Measurements from ENCODE around the gene ARHGAP42. TPM values are rescaled to one million over a fixed set of nuclear protein-coding genes. Genes with fewer than 3 reads are reported as not detected.

ARHGAP42 gene
- total and polyA plus RNA-seq, 2 of the 4 experiments (the other 2 are of a cell fraction): 2.9 to 7.3 TPM

DNA sequence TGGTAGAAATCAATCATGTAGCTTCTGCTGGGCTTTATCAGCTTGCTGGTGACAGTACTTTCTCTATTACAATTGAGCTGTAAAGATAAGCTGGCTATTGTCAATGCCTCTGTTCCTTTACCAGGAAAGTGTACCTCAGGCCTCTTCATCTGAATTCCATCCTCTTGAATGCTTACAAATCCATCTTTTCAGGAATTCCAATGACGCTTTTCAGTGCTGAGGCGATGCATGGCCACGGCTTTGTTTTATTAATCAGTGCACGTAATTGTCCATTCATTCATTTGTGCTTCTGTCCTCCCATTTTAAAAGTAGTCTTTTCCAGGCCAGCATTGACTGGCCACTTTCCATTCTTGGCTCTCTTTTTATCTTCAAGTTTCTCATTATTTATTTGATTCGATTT, 240.5 kb downstream of the ARHGAP42 start:
- peaks cover 10% of the 10 kb centered on the region for H3K4me1 ChIP-seq (ENCODE audit: control insufficient read depth, insufficient read depth, low read length)
- peaks cover 0 to 3% of the 10 kb centered on the region in 2 experiments; a peak in 1 of 4 replicates for H3K79me1 ChIP-seq (ENCODE audit: low read depth in 1 of 2, low read length in 2 of 2)
- H2AFZ ChIP-seq (replicated peaks; ENCODE audit: low read length, poor library complexity): no peak overlapping the region
- H3K4ac ChIP-seq (ENCODE audit: low read depth, low read length): peak overlapping the region; percentile 80
- H3K4me2 ChIP-seq (ENCODE audit: low read depth, low read length): peak overlapping the region; percentile 61; the same call in 1 of the 2 replicates
- BruUV-seq (replicated peaks): no TSS peak
- H2BK5ac ChIP-seq (ENCODE audit: low read depth, low read length, poor library complexity, severe bottlenecking): peak overlapping the region; percentile 42
- H2BK15ac ChIP-seq (ENCODE audit: low read depth, low read length): peak overlapping the region; percentile 15; the same call in 1 of the 3 replicates
- peak overlapping the region; percentile 50; the same call in 1 of the 2 replicates for H3K23ac ChIP-seq (ENCODE audit: low read depth, low read length)
- H2BK120ac ChIP-seq (ENCODE audit: low read depth, low read length): peak overlapping the region; percentile 88
- H3K27ac ChIP-seq (ENCODE audit: insufficient read depth, low read length): no peak overlapping the region
- H4K8ac ChIP-seq (ENCODE audit: low read depth in 2 of 2, low read length in 2 of 2): peak overlapping the region in 1 of 2 experiments; percentile 81; a peak in 2 of 4 replicates
- peak overlapping the region; percentile 45; the same call in 1 of the 2 replicates for H4K5ac ChIP-seq (ENCODE audit: low read depth, low read length)
- H3K27me3 ChIP-seq (ENCODE audit: control insufficient read depth, insufficient read depth, low read length): no peaks in the 10 kb centered on the region
- WGBS, 2 experiments (ENCODE audit: extremely low coverage in 2 of 2, insufficient read length in 1 of 2): no CpG with 5 or more reads among the region's 5 CpGs
- ChIA-PET POLR2A (ENCODE audit: unreplicated experiment) (no interaction called here), CTCF (interaction anchor here (1.2 to 1.4 kb wide), 3 partner anchors 53 to 351 kb away, joined by 4 to 5 read pairs (median 4); no protein-coding TSS in a partner anchor)
- peak overlapping the region; percentile 33; the same call in 1 of the 2 replicates for H4K91ac ChIP-seq (ENCODE audit: insufficient read depth, low read depth, low read length)
- H2AK9ac ChIP-seq (replicated peaks; ENCODE audit: low read depth, low read length, poor library complexity): peak overlapping the region; percentile 60
- H3K36me3 ChIP-seq (ENCODE audit: control insufficient read depth, insufficient read depth, low read length): no peaks in the 10 kb centered on the region
- H3K56ac ChIP-seq (ENCODE audit: extremely low read depth, insufficient read depth, low read length): no peak overlapping the region
- peak overlapping the region; percentile 74; the same call in 1 of the 2 replicates for H3K14ac ChIP-seq (replicated peaks; ENCODE audit: low read depth, low read length)
- in situ Hi-C loops (cut with MboI; ENCODE audit: low sequenced_read_pairs): loop anchor here (25.0 kb wide), 1 partner anchor 1415 kb away; no protein-coding TSS in a partner anchor
- no peak overlapping the region for H3K4me3 ChIP-seq (ENCODE audit: insufficient read depth, low read depth, low read length)
- peak overlapping the region; percentile 70 for H2BK20ac ChIP-seq (ENCODE audit: low read depth, low read length)
- dilution Hi-C loops (cut with HindIII; ENCODE audit: low sequenced_read_pairs, unreplicated experiment): no loop called here
- H4K20me1 ChIP-seq (ENCODE audit: insufficient read depth, low read length): no peaks in the 10 kb centered on the region
- H3K9ac ChIP-seq (ENCODE audit: low read depth, low read length): no peak overlapping the region
- H2AK5ac ChIP-seq (ENCODE audit: low read depth, low read length): 0 out of 2 replicates have a peak overlapping the region, but pooled peaks have one; percentile 72
- intact Hi-C loops (cut with micrococcal nuclease): loop anchor here (5.0 kb wide), 1 partner anchor 50 kb away; no protein-coding TSS in a partner anchor
- peaks cover 3% of the 10 kb centered on the region; the same call in 1 of the 2 replicates for H3K9me1 ChIP-seq (ENCODE audit: insufficient read depth, low read length)
- TF ChIP-seq FOS (IDR thresholded peaks at IDR 0.05; ENCODE audit: low read depth, low read length) (no peak), POLR2A (IDR thresholded peaks at IDR 0.05; ENCODE audit: low read depth, low read length) (no peak)
- no peak for DNase-seq
- ATAC-seq (ENCODE audit: low read depth): no peak
- H3K9me3 ChIP-seq (ENCODE audit: control insufficient read depth, insufficient read depth, low read length): no peaks in the 10 kb centered on the region
- H3K18ac ChIP-seq (ENCODE audit: low read depth, low read length): peak overlapping the region; percentile 34; the same call in 1 of the 2 replicates

All from IMR-90 (cell line).